ENCODE data around the gene SLC46A3.

- no peak for TF ChIP-seq ZNF70 (CRISPR knock-in tag; IDR thresholded peaks at IDR 0.05)
- no peak for TF ChIP-seq ARNTL (CRISPR knock-in tag; IDR thresholded peaks at IDR 0.05; ENCODE audit: borderline replicate concordance, low read depth)
- no peak for TF ChIP-seq PATZ1 (CRISPR knock-in tag; IDR thresholded peaks at IDR 0.05; ENCODE audit: borderline replicate concordance)
- TF ChIP-seq GLIS3 (CRISPR knock-in tag; IDR thresholded peaks at IDR 0.05): no peak
- TF ChIP-seq TCF4 (CRISPR knock-in tag; IDR thresholded peaks at IDR 0.05; ENCODE audit: borderline replicate concordance): no peak
- TF ChIP-seq BACH2 (CRISPR knock-in tag; IDR thresholded peaks at IDR 0.05; ENCODE audit: borderline replicate concordance): no peak
- no peak for TF ChIP-seq ZFP30 (CRISPR knock-in tag; IDR thresholded peaks at IDR 0.05)
- no peak for TF ChIP-seq RARB (CRISPR knock-in tag; IDR thresholded peaks at IDR 0.05)
- TF ChIP-seq TOX (CRISPR knock-in tag; IDR thresholded peaks at IDR 0.05; ENCODE audit: borderline replicate concordance): no peak
Observed at GRCh38 chr13:28707629-28708427, 10.9 kb downstream of the SLC46A3 start.

All from SK-N-SH treated with all-trans-retinoic acid at 6 μM for 48 hours (cell line).